Measurements from ENCODE around the gene ELMOD3. TPM values are rescaled to one million over a fixed set of nuclear protein-coding genes. Genes with fewer than 3 reads are reported as not detected.

ELMOD3 gene
- total RNA-seq, 4 donors from 2014 or later = 8.2 to 16.6 (median 13.7) TPM

DNA sequence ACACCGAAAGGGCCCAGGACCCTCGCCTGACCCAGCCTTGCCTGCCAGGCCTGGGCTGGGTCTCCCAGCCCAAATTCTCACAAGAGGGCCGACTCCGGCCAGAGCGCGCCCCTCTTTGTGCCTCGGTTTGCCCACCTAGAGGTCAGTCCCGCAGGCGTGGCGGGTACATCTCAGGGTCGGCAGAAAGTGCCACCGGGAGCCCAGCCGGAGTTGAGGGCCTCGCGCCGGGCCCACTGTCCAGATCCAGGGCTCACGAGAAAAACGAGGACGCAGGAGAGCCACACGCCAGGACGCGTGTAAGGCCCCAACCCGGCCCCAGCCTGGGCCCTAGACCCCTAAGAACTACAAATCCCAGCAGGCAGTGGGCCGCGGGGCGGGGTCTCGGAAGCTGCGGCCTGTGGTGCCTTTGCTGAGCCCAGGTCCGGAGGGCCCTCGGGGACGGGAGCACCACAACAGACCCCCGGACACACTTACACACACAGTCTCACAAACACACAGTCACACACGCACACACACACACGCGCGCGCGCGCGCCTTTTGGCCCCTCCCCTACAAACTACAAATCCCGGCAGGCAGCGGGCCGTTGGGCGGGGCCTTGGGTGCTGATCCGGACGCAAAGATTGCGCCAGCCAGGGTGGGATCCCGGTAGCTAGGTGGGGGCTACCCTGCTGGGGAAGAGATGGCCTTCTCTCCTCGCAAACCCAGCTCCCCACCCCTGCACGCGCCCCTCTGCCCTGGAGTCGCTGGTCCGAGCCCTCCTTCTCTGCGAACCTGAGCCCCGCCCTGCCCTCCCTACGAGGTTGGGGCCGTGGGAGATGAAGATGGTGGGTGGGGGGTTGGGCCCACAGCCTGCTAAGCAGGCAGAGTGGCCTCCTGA, 63.8 kb downstream of the ELMOD3 start, which contains the start of gene SH2D6:
Gene SH2D6 (plus strand): TSS at position 583 of the 877 bp plus-strand sequence. CDS start 10,752 bp downstream, outside the sequence.
- peak; percentile 55 for DNase-seq
- no peaks in the 10 kb centered on the region for H3K27me3 ChIP-seq
- no peaks in the 10 kb centered on the region for H3K9me3 ChIP-seq
- TF ChIP-seq CTCF (IDR thresholded peaks at IDR 0.05) (no peak), POLR2A (IDR thresholded peaks at IDR 0.05) (peak in 2 of 4 donors; percentile 47 to 87)
- WGBS, 2 donors = 38 to 86% methylated on average over 1 to 20 of the region's 57 CpGs
- peaks cover 35 to 68% (median 41%) of the 10 kb centered on the region in 3 donors for H3K4me1 ChIP-seq
- peak within 1 kb of the TSS; percentile 66 to 88 (median 74) for H3K4me3 ChIP-seq
- H3K36me3 ChIP-seq = no peaks in the 10 kb centered on the region
- intact Hi-C loops (cut with DNase I) = no loop called here
- peak within 1 kb of the TSS; percentile 96 to 99 (median 97) for H3K27ac ChIP-seq

DNA sequence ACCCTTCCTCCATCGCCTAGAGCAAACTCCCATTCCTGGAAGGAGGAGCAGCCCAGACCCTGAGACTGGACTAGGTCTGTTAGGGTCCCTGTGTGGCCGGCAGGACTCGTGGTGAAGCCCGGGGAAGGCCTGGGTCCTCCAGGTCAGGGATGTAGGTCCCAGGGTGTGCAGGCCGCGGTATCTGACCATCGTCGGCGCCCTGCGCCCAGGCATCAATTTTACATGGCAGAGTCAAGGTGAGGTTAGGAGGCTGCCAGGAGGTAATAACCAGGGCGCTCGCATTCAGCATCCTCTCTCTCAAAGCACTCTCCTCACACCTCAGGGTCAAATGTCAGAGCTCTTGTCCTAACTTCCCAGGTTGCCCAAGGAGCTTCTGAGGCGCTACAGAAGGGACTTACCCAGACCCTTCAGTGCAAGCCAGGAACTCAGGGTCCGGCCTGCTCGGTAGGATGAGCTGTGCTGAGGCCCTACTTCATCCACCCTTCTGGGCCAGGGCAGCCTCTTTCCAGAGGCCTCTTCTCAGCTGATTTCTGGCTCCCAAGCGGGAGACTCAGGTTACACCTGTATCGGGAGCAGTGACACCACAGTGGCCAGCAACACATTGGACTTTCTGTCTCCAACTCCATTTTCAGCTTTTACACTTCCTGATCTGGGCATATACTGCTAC, 64.6 kb downstream of the ELMOD3 start:
- DNase-seq = no peak

DNA sequence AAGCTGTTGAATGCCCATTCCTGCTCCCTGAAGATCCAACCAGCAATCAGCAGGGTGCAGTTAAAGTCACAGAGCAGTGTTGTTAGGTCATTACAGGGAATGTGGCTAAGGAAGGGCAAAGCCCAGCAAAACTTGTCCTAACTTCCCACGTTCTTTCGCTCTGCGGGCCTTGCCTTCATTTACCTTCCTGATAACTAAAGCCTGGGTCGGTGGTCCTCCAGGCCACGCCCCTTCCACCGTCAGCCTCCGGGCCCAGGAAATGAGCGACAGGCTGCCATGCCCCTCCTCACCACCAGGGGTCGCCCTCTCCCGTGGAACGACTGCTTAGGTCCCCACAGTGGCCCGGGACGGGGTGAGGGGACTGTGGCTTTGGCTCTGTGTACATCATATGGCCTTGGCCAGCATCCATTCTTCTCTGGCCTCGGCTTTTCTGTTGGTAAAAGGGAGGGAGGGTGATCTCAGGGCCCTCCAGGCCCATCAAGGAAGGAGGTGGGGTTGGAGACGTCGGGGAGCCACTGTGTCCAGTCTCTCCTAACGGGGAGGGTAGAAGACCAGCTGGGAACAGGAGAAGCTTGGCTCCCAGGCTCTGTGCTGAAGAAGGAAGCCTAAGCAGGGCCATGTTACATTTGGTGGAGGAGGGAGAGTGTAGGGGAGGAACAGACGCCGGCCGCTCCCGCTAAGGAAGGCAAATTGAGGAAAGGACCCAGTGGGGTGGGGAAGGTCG, 66.1 kb downstream of the ELMOD3 start:
- H3K36me3 ChIP-seq = no peaks in the 10 kb centered on the region
- DNase-seq = peak; percentile 38
- no peaks in the 10 kb centered on the region for H3K27me3 ChIP-seq
- intact Hi-C loops (cut with DNase I) = loop anchor here (2.0 kb wide), 1 partner anchor 130 kb away; no protein-coding TSS in a partner anchor
- peak overlapping the region; percentile 96 to 99 (median 97) for H3K27ac ChIP-seq
- peak overlapping the region in 2 of 4 donors; percentile 19 to 49 for H3K4me3 ChIP-seq
- peaks cover 30 to 45% (median 33%) of the 10 kb centered on the region in 3 donors for H3K4me1 ChIP-seq
- 22 to 39% methylated on average over 12 to 13 of the region's 22 CpGs for WGBS, 2 donors
- TF ChIP-seq POLR2A (IDR thresholded peaks at IDR 0.05) (no peak), CTCF (IDR thresholded peaks at IDR 0.05) (peak; percentile 99 to 100 (median 100))
- no peaks in the 10 kb centered on the region for H3K9me3 ChIP-seq

More for the DNA sequence above, 64.6 kb downstream of the ELMOD3 start:
- WGBS, 2 donors = 49 to 54% methylated on average over 8 to 14 of the region's 17 CpGs
- Histone ChIP-seq H3K36me3 (no peaks in the 10 kb centered on the region), H3K27me3 (no peaks in the 10 kb centered on the region), H3K27ac (peak overlapping the region; percentile 96 to 99 (median 97)), H3K4me3 (peak overlapping the region; percentile 66 to 88 (median 74)), H3K9me3 (no peaks in the 10 kb centered on the region), H3K4me1 (peaks cover 33 to 60% (median 40%) of the 10 kb centered on the region in 3 donors)
- intact Hi-C loops (cut with DNase I) = no loop called here
- no peak for TF ChIP-seq POLR2A (IDR thresholded peaks at IDR 0.05)
- TF ChIP-seq CTCF (IDR thresholded peaks at IDR 0.05) = no peak

- H3K9me3 ChIP-seq = no peaks in the 10 kb centered on the region
- H3K4me3 ChIP-seq = peak overlapping the region in 1 of 4 donors; percentile 49
- WGBS, 2 donors = 39 to 49% methylated on average over 13 of the region's 13 CpGs
- peak overlapping the region; percentile 96 to 99 (median 97) for H3K27ac ChIP-seq
- H3K27me3 ChIP-seq = no peaks in the 10 kb centered on the region
- peaks cover 30 to 42% (median 33%) of the 10 kb centered on the region in 3 donors for H3K4me1 ChIP-seq
- TF ChIP-seq CTCF (IDR thresholded peaks at IDR 0.05) = no peak
- TF ChIP-seq POLR2A (IDR thresholded peaks at IDR 0.05) = no peak
- no peaks in the 10 kb centered on the region for H3K36me3 ChIP-seq
- intact Hi-C loops (cut with DNase I) = loop anchor here (2.0 kb wide), 1 partner anchor 129 kb away; no protein-coding TSS in a partner anchor
- no peak for DNase-seq
These were observed 66.9 kb downstream of the ELMOD3 start for GRCh38 chr2:85421260-85422071.

Measured in esophagus squamous epithelium (tissue), 5 donors.